HepG2 (cell line): ENCODE data around the gene MAP4K3. TPM values are rescaled to one million over a fixed set of nuclear protein-coding genes. Genes with fewer than 3 reads are reported as not detected.

ENCODE experiments used
- ATAC-seq: fragments of 200-7000 bp; cut with Tn5 transposase; 3 replicates; pipeline ENCODE4 v1.9.1; 2020; ENCODE audit warnings: mild to moderate bottlenecking, moderate library complexity
- BruUV-seq: library from RNA; stranded (reverse); fragments of 400-500 nt; replicated peaks from 2 replicates; lab custom pipeline; 2021; lab: Mats Ljungman, UMichigan
- CTCF ChIA-PET: fragments of 300-600 bp; formaldehyde crosslinking; extraction: SDS; loops from one replicate; lab custom pipeline; 2021; ENCODE audit warnings: low total read pairs, inconsistent platforms, low intra/inter-chr PET ratio; lab: Yijun Ruan, JAX
- POLR2A ChIA-PET: fragments of 350-600 bp; sonication (Branson Sonifier 250); formaldehyde crosslinking; loops from one replicate; lab custom pipeline; 2020; ENCODE audit warnings: antibody characterized with exemption, inconsistent platforms; lab: Yijun Ruan, JAX
- DNase-seq: peaks from one replicate; pipeline ENCODE4 v3.0.0-alpha.2; 2015; ENCODE audit warnings: low spot score
- FAIRE-seq: peaks from 3 replicates; lab custom pipeline; 2011; peaks lifted over from hg19 to GRCh38; lab: Jason Lieb, UNC
- H2AFZ ChIP-seq: one replicate; pipeline ENCODE4 v1.6.1; 2011; ENCODE audit warnings: low read length, inconsistent platforms
- H3K27ac ChIP-seq: fragments of 300-600 bp; 3 replicates; pipeline ENCODE4 v1.8.0; 2011; ENCODE audit warnings: mixed run types, mild to moderate bottlenecking, mixed read lengths, low read length, inconsistent platforms; ENCODE audit not compliant: insufficient read depth; ENCODE audit errors: extremely low read length
- H3K27me3 ChIP-seq, 2 experiments: fragments of 200-600 bp in 1 of 2; 2 replicates in 1 of 2; 3 replicates in 1 of 2; pipeline versions ENCODE4 v1.6.0 to v1.8.0; 2011; ENCODE audit warnings: low read length in 2 of 2, mild to moderate bottlenecking in 2 of 2, moderate library complexity in 2 of 2, inconsistent platforms in 1 of 2; ENCODE audit not compliant: insufficient read depth in 2 of 2, control insufficient read depth in 1 of 2
- H3K36me3 ChIP-seq, 2 experiments: fragments of 200-600 bp in 1 of 2; replicated peaks in 1 of 2; 2 replicates in 1 of 2; 3 replicates in 1 of 2; pipeline versions ENCODE4 v1.5.1 to v1.8.0; 2011; ENCODE audit warnings: low read length in 2 of 2, inconsistent platforms in 1 of 2; ENCODE audit not compliant: insufficient read depth in 2 of 2, control insufficient read depth in 1 of 2
- H3K4me1 ChIP-seq: 2 replicates; pipeline ENCODE4 v1.5.1; 2012; ENCODE audit warnings: low read length, inconsistent platforms; ENCODE audit not compliant: insufficient read depth
- H3K4me2 ChIP-seq: 2 replicates; pipeline ENCODE4 v1.6.0; 2011; ENCODE audit warnings: low read depth, low read length, inconsistent platforms
- H3K4me3 ChIP-seq, 3 experiments: fragments of 200-600 bp in 1 of 3; sonication (generic), shearing (Covaris generic) in 1 of 3; replicated peaks in 1 of 3; 2 replicates each; pipeline ENCODE4 v1.5.1; 2011 to 2016; ENCODE audit warnings: low read length in 3 of 3, inconsistent platforms in 2 of 3, low read depth in 2 of 3, mild to moderate bottlenecking in 2 of 3, control low read depth in 1 of 3, mixed read lengths in 1 of 3; ENCODE audit not compliant: insufficient read depth in 1 of 3
- H3K79me2 ChIP-seq: one replicate; pipeline ENCODE4 v1.6.1; 2011; ENCODE audit warnings: low read length, inconsistent platforms; ENCODE audit not compliant: insufficient read depth
- H3K9ac ChIP-seq: 2 replicates; pipeline ENCODE4 v1.6.0; 2011; ENCODE audit warnings: mild to moderate bottlenecking, low read depth, low read length, inconsistent platforms; ENCODE audit not compliant: insufficient read depth
- H3K9me3 ChIP-seq: 2 replicates; pipeline ENCODE4 v1.5.1; 2012; ENCODE audit warnings: mild to moderate bottlenecking, low read length
- H4K20me1 ChIP-seq: 2 replicates; pipeline ENCODE4 v1.6.0; 2011; ENCODE audit warnings: inconsistent platforms, mild to moderate bottlenecking, low read length, moderate library complexity; ENCODE audit not compliant: insufficient read depth
- ADNP ChIP-seq: sonication (generic); formaldehyde crosslinking; IDR thresholded peaks from 2 replicates; pipeline ENCODE4 v1.4.0; 2020; ENCODE audit warnings: missing genetic modification reagents
- CCAR2 ChIP-seq: fragments of 200-400 bp; formaldehyde crosslinking; optimal IDR thresholded peaks from 2 replicates; pipeline ENCODE3; 2018; ENCODE audit warnings: low read depth, mild to moderate bottlenecking, low read length, moderate library complexity
- CENPT ChIP-seq: sonication (generic); formaldehyde crosslinking; IDR thresholded peaks from 2 replicates; pipeline ENCODE4 v1.8.0; 2022; ENCODE audit warnings: low read depth, mild to moderate bottlenecking, moderate library complexity, missing genetic modification reagents
- GATAD1 ChIP-seq: IDR thresholded peaks from 2 replicates; pipeline ENCODE4 v1.6.1; 2016; ENCODE audit warnings: missing genetic modification reagents, missing compliant biosample characterization
- HNRNPLL ChIP-seq: fragments of 200-400 bp; formaldehyde crosslinking; IDR thresholded peaks from 2 replicates; pipeline ENCODE4 v1.6.1; 2017; ENCODE audit warnings: mild to moderate bottlenecking, low read depth, low read length; ENCODE audit not compliant: poor library complexity, severe bottlenecking
- KLF16 ChIP-seq, 2 experiments: sonication (generic) in 1 of 2; formaldehyde crosslinking in 1 of 2; IDR thresholded peaks; 2 replicates each; pipeline versions ENCODE4 v1.6.1 to v1.8.0; 2016 to 2023; ENCODE audit warnings: missing genetic modification reagents in 2 of 2, missing compliant biosample characterization in 1 of 2
- NFIB ChIP-seq: sonication (generic); formaldehyde crosslinking; IDR thresholded peaks from 2 replicates; pipeline ENCODE4 v1.9.0; 2021; ENCODE audit warnings: missing genetic modification reagents, mild to moderate bottlenecking, borderline replicate concordance
- PRDM4 ChIP-seq: sonication (generic); formaldehyde crosslinking; IDR thresholded peaks from 2 replicates; pipeline ENCODE4 v1.9.0; 2021; ENCODE audit warnings: missing genetic modification reagents, borderline replicate concordance
- SOX13 ChIP-seq, 3 experiments: fragments of 450-650 bp in 1 of 3; sonication (generic) in 1 of 3; formaldehyde crosslinking in 1 of 3; IDR thresholded peaks in 2 of 3; conservative IDR thresholded peaks in 1 of 3; 2 replicates each; pipeline versions ENCODE4 v1.5.0 to v1.6.1; 2016 to 2020; ENCODE audit warnings: antibody characterized with exemption in 1 of 3, mild to moderate bottlenecking in 1 of 3, missing compliant biosample characterization in 1 of 3, missing genetic modification reagents in 1 of 3, moderate library complexity in 1 of 3
- SOX6 ChIP-seq, 2 experiments: fragments of 450-650 bp in 1 of 2; sonication (generic) in 1 of 2; formaldehyde crosslinking in 1 of 2; IDR thresholded peaks; 2 replicates each; pipeline versions ENCODE4 v1.4.0 to v1.6.1; 2017 to 2020; ENCODE audit warnings: antibody characterized with exemption in 1 of 2, mild to moderate bottlenecking in 1 of 2, missing genetic modification reagents in 1 of 2
- SRSF4 ChIP-seq: fragments of 200-400 bp; formaldehyde crosslinking; IDR thresholded peaks from one replicate; pipeline ENCODE4 v1.6.1; 2018; ENCODE audit warnings: mild to moderate bottlenecking, low read depth, low read length, moderate library complexity; ENCODE audit not compliant: poor library complexity, severe bottlenecking
- ZBTB7A ChIP-seq: sonication (generic); formaldehyde crosslinking; IDR thresholded peaks from 2 replicates; pipeline ENCODE4 v1.8.0; 2022; ENCODE audit warnings: mild to moderate bottlenecking, missing genetic modification reagents
- ZNF550 ChIP-seq: sonication (generic); formaldehyde crosslinking; IDR thresholded peaks from 2 replicates; pipeline ENCODE4 v1.4.0; 2020; ENCODE audit warnings: mild to moderate bottlenecking, missing genetic modification reagents, borderline replicate concordance
- ZNF580 ChIP-seq: IDR thresholded peaks from 2 replicates; pipeline ENCODE4 v1.6.1; 2016; ENCODE audit warnings: low read depth, borderline replicate concordance
- ZNF607 ChIP-seq: sonication (generic); formaldehyde crosslinking; IDR thresholded peaks from 2 replicates; pipeline ENCODE4 v1.5.1; 2020; ENCODE audit warnings: missing genetic modification reagents, mild to moderate bottlenecking, borderline replicate concordance
- ZNF644 ChIP-seq: IDR thresholded peaks from 2 replicates; pipeline ENCODE4 v1.6.1; 2016; ENCODE audit warnings: low read depth
- ZNF816 ChIP-seq: sonication (generic); formaldehyde crosslinking; IDR thresholded peaks from 2 replicates; pipeline ENCODE4 v1.8.0; 2022; ENCODE audit warnings: missing genetic modification reagents, mild to moderate bottlenecking, borderline replicate concordance
- WGBS: methylation state at CpG from one replicate; pipeline ENCODE4 v1.1.6; 2017; ENCODE audit warnings: low lambda C conversion rate; 5-methylcytosine and 5-hydroxymethylcytosine counted together
- in situ Hi-C: cut with HindIII; loops from 2 replicates; pipeline ENCODE4 v1.10.0; 2017; ENCODE audit warnings: low pct_unique_long_range_greater_than_20kb; ENCODE audit not compliant: extremely low pct_ligation_motif_present
- intact Hi-C: fragments of 100-400 bp; cut with micrococcal nuclease; formaldehyde crosslinking; loops from one replicate; pipeline ENCODE4 v1.10.0; 2022; ENCODE audit not compliant: unreplicated experiment
- polyA plus RNA-seq, 8 experiments: library from polyadenylated mRNA; depleted of rRNA in 3 of 8; stranded (reverse) in 7 of 8; unstranded in 1 of 8; fragments of >200 nt; fragmentation: Illumina TruSeq in 4 of 8; extraction: Trizol in 4 of 8; gene quantifications; 2 replicates each; pipeline versions ENCODE4 v1.2.1 to v1.2.3, GENCODE V29; 2011 to 2016; ENCODE audit warnings: low read depth in 4 of 8, missing spikeins in 1 of 8, mixed read lengths in 1 of 8; ENCODE audit not compliant: insufficient read depth in 1 of 8
- total RNA-seq, 5 experiments: library from RNA; depleted of rRNA; stranded (reverse); fragments of >200 nt; fragmentation: Illumina TruSeq; extraction: Trizol; gene quantifications; 2 replicates each; pipeline ENCODE4 v1.2.3, GENCODE V29; 2016; ENCODE audit warnings: low read depth in 1 of 5
- TF ChIP-seq, protein P1 (sequence below): sonication (generic); formaldehyde crosslinking; conservative IDR thresholded peaks from 2 replicates; pipeline ENCODE4 v1.8.0; 2022; ENCODE audit warnings: low read depth, missing genetic modification reagents
- TF ChIP-seq, protein P2 (sequence below): sonication (generic); formaldehyde crosslinking; IDR thresholded peaks from 2 replicates; pipeline ENCODE4 v1.5.0; 2020; ENCODE audit warnings: missing genetic modification reagents

Gene MAP4K3
- total and polyA plus RNA-seq, 2 of the 13 experiments (the other 11 are each of a cell fraction or from before 2014, with no cell fraction given) = 45.9 to 53.2 TPM

- TF ChIP-seq SRSF4 = no peak
- no peak for TF ChIP-seq ZNF550
- TF ChIP-seq, protein P1, sequence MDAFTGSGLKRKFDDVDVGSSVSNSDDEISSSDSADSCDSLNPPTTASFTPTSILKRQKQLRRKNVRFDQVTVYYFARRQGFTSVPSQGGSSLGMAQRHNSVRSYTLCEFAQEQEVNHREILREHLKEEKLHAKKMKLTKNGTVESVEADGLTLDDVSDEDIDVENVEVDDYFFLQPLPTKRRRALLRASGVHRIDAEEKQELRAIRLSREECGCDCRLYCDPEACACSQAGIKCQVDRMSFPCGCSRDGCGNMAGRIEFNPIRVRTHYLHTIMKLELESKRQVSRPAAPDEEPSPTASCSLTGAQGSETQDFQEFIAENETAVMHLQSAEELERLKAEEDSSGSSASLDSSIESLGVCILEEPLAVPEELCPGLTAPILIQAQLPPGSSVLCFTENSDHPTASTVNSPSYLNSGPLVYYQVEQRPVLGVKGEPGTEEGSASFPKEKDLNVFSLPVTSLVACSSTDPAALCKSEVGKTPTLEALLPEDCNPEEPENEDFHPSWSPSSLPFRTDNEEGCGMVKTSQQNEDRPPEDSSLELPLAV = no peak
- no peak for TF ChIP-seq GATAD1
- TF ChIP-seq NFIB = no peak
- no peak for TF ChIP-seq ZNF816
- TF ChIP-seq CCAR2 = no peak
- TF ChIP-seq CENPT (CRISPR knock-in tag) = no peak
- TF ChIP-seq SOX6 (IDR thresholded peaks at IDR 0.05) = no peak
- no peak for TF ChIP-seq SOX6 (CRISPR knock-in tag; IDR thresholded peaks at IDR 0.05)
- no peak for TF ChIP-seq ZNF580 (CRISPR knock-in tag)
- no peak for TF ChIP-seq SOX13 (IDR thresholded peaks at IDR 0.05)
- no peak for TF ChIP-seq SOX13 (CRISPR knock-in tag; conservative IDR thresholded peaks at IDR 0.05 in 1 of 2, IDR thresholded peaks at IDR 0.05 in 1 of 2)
- no peak for TF ChIP-seq ZBTB7A (CRISPR knock-in tag)
- TF ChIP-seq ZNF644 = no peak
- TF ChIP-seq ZNF607 (CRISPR knock-in tag) = no peak
- TF ChIP-seq ADNP (CRISPR knock-in tag) = no peak
- no peak for TF ChIP-seq PRDM4 (CRISPR knock-in tag)
- no peak for TF ChIP-seq HNRNPLL
- TF ChIP-seq, protein P2, sequence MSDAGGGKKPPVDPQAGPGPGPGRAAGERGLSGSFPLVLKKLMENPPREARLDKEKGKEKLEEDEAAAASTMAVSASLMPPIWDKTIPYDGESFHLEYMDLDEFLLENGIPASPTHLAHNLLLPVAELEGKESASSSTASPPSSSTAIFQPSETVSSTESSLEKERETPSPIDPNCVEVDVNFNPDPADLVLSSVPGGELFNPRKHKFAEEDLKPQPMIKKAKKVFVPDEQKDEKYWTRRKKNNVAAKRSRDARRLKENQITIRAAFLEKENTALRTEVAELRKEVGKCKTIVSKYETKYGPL = no peak
- no peak for TF ChIP-seq KLF16 (CRISPR knock-in tag; IDR thresholded peaks at IDR 0.05)
- TF ChIP-seq, all 625 proteins: peak for 0
- ChIA-PET POLR2A (no interaction called here), CTCF (no interaction called here)
- Histone ChIP-seq H3K9me3 (no peaks in the 10 kb centered on the region), H2AFZ (no peak overlapping the region), H3K36me3 (peaks cover 15 to 40% of the 10 kb centered on the region in 2 experiments), H4K20me1 (no peaks in the 10 kb centered on the region), H3K27me3 (no peaks in the 10 kb centered on the region), H3K4me3 (no peak overlapping the region), H3K4me2 (no peak overlapping the region), H3K79me2 (no peaks in the 10 kb centered on the region), H3K4me1 (no peaks in the 10 kb centered on the region), H3K9ac (no peak overlapping the region), H3K27ac (no peak overlapping the region)
- WGBS = 96% methylated on average over 4 of the region's 4 CpGs
- no peak for DNase-seq
- ATAC-seq = no peak; the same call in 2 of the 3 replicates
- in situ Hi-C loops (no loop called here), intact Hi-C loops (no loop called here)
- BruUV-seq = no TSS peak
- no peak for FAIRE-seq
These were observed 123.5 kb downstream of the MAP4K3 start for GRCh38 chr2:39313575-39313974.
